NT2/D1 (cell line): ENCODE data around the gene ASS1.

Source experiments
- DNase-seq: peaks from one replicate; pipeline ENCODE4 v3.0.0-alpha.2; 2011; ENCODE audit warnings: low read depth, low spot score
- H3K27me3 ChIP-seq: 2 replicates; pipeline ENCODE4 v1.6.0; 2011; ENCODE audit warnings: mild to moderate bottlenecking; ENCODE audit not compliant: insufficient read length, insufficient read depth
- H3K36me3 ChIP-seq: 2 replicates; pipeline ENCODE4 v1.6.1; 2011; ENCODE audit warnings: mild to moderate bottlenecking, low read length, mixed read lengths; ENCODE audit not compliant: insufficient read depth, insufficient read length
- H3K4me1 ChIP-seq: 2 replicates; pipeline ENCODE4 v1.5.1; 2011; ENCODE audit not compliant: insufficient read depth, insufficient read length
- H3K4me3 ChIP-seq: 2 replicates; pipeline ENCODE4 v1.5.1; 2011; ENCODE audit warnings: low read depth; ENCODE audit not compliant: insufficient read length
- H3K9ac ChIP-seq: 2 replicates; pipeline ENCODE4 v1.6.0; 2011; ENCODE audit warnings: low read depth; ENCODE audit not compliant: insufficient read length
- H3K9me3 ChIP-seq: 2 replicates; pipeline ENCODE4 v1.5.1; 2011; ENCODE audit warnings: mild to moderate bottlenecking, low read length; ENCODE audit not compliant: insufficient read depth
- SUZ12 ChIP-seq: IDR thresholded peaks from 2 replicates; pipeline ENCODE4 v1.6.1; 2011; ENCODE audit not compliant: insufficient read length, insufficient read depth; ENCODE audit errors: extremely low read depth
- YY1 ChIP-seq: IDR thresholded peaks from 2 replicates; pipeline ENCODE4 v1.6.1; 2011; ENCODE audit not compliant: insufficient read length, insufficient read depth
- ZNF274 ChIP-seq: IDR thresholded peaks from 2 replicates; pipeline ENCODE4 v1.6.1; 2011; ENCODE audit warnings: mild to moderate bottlenecking, low read depth, low read length

ASS1 gene

GRCh38 chr9:130402243-130402642 is 42.5 kb upstream of the ASS1 start:
- no peak for DNase-seq
- TF ChIP-seq ZNF274 (no peak), YY1 (no peak), SUZ12 (no peak)
- Histone ChIP-seq H3K4me1 (peaks cover 3% of the 10 kb centered on the region), H3K9ac (peak overlapping the region; percentile 8), H3K4me3 (no peak overlapping the region), H3K27me3 (no peaks in the 10 kb centered on the region), H3K36me3 (no peaks in the 10 kb centered on the region), H3K9me3 (no peaks in the 10 kb centered on the region)

- H3K9me3 ChIP-seq = no peaks in the 10 kb centered on the region
- no peaks in the 10 kb centered on the region for H3K36me3 ChIP-seq
- no peak for TF ChIP-seq ZNF274
- TF ChIP-seq YY1 = no peak
- no peaks in the 10 kb centered on the region for H3K4me1 ChIP-seq
- H3K27me3 ChIP-seq = no peaks in the 10 kb centered on the region
- DNase-seq = no peak
- H3K4me3 ChIP-seq = no peak overlapping the region
- peak overlapping the region; percentile 8 for H3K9ac ChIP-seq
Measured at GRCh38 chr9:130402645-130403440, 41.9 kb upstream of the ASS1 start.

- Histone ChIP-seq H3K9ac (no peak overlapping the region), H3K27me3 (no peaks in the 10 kb centered on the region), H3K9me3 (no peaks in the 10 kb centered on the region), H3K36me3 (no peaks in the 10 kb centered on the region), H3K4me1 (no peaks in the 10 kb centered on the region), H3K4me3 (no peak overlapping the region)
- TF ChIP-seq ZNF274 = no peak
- TF ChIP-seq YY1 = no peak
- no peak for TF ChIP-seq SUZ12
- DNase-seq = no peak
Measured at GRCh38 chr9:130405657-130406257, 39.0 kb upstream of the ASS1 start.

GRCh38 chr9:130406278-130406895 is 38.4 kb upstream of the ASS1 start:
- no peak overlapping the region for H3K4me3 ChIP-seq
- TF ChIP-seq ZNF274 (no peak), YY1 (no peak), SUZ12 (no peak)
- no peaks in the 10 kb centered on the region for H3K4me1 ChIP-seq
- no peaks in the 10 kb centered on the region for H3K9me3 ChIP-seq
- no peaks in the 10 kb centered on the region for H3K27me3 ChIP-seq
- H3K9ac ChIP-seq = no peak overlapping the region
- H3K36me3 ChIP-seq = no peaks in the 10 kb centered on the region
- no peak for DNase-seq

GRCh38 chr9:130407916-130408663 is 36.7 kb upstream of the ASS1 start:
- Histone ChIP-seq H3K4me1 (no peaks in the 10 kb centered on the region), H3K9ac (no peak overlapping the region), H3K9me3 (no peaks in the 10 kb centered on the region), H3K36me3 (no peaks in the 10 kb centered on the region), H3K4me3 (no peak overlapping the region), H3K27me3 (no peaks in the 10 kb centered on the region)
- TF ChIP-seq SUZ12 = no peak
- DNase-seq = no peak

GRCh38 chr9:130408669-130409068 is 36.1 kb upstream of the ASS1 start:
- DNase-seq = no peak

GRCh38 chr9:130409246-130409645 is 35.5 kb upstream of the ASS1 start:
- TF ChIP-seq SUZ12 (no peak), YY1 (no peak), ZNF274 (no peak)
- Histone ChIP-seq H3K36me3 (no peaks in the 10 kb centered on the region), H3K9ac (no peak overlapping the region), H3K4me3 (no peak overlapping the region), H3K4me1 (no peaks in the 10 kb centered on the region), H3K9me3 (no peaks in the 10 kb centered on the region), H3K27me3 (no peaks in the 10 kb centered on the region)
- no peak for DNase-seq

More at GRCh38 chr9:130408669-130409068, 36.1 kb upstream of the ASS1 start:
- Histone ChIP-seq H3K4me3 (no peak overlapping the region), H3K27me3 (no peaks in the 10 kb centered on the region), H3K4me1 (no peaks in the 10 kb centered on the region), H3K36me3 (no peaks in the 10 kb centered on the region), H3K9ac (no peak overlapping the region), H3K9me3 (no peaks in the 10 kb centered on the region)
- no peak for TF ChIP-seq ZNF274
- no peak for TF ChIP-seq SUZ12
- TF ChIP-seq YY1 = no peak
